NCI-H2107 (cell line): ENCODE data around the gene DOK6.
"Not testable (repeated sequence)": the region's sequence is repeated elsewhere in the genome, so short reads cannot be mapped to it uniquely, and the experiment has no call there.

Experiments
- DNase-seq: peaks from one replicate; lab custom pipeline; 2025; lab: John Stamatoyannopoulos, UW

The DOK6 gene

DNA sequence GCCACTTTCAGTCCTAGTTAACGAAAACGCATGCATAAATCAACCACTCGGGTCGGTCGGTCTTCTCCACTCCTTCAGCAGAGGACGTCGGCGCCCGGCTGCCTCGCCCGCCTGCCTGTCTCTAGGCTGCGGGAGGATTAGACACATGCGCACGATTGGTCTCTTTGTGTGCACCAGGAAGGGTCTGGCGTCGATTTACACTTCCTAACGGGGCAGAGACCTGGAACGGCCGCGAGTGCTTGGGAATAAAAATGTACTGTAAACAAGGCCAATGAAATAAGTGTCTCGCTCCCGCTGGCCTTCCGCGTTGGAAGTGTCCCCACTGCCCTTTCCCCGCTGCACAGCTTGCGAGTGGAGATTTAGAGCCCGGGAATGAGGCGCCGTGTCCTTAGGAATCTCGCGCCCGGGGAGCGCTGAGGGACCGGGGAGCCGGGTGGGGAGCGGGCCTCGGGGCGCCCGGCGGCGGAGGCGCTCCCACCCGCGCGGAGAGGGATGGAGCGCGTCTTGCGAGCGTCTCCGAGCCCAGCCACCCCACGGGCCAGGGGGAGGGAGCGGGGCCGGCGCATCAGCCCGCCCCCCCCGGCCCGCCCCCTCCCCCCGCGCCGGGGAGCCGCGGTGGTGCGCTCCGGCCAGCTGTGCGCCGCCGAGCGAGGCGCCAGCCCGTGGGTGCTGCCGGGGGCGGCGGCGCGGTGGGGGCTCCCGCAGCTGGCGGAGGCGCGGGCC lies at the start of gene DOK6:
Gene DOK6, plus strand, starts transcription at position 636 of the 723 bp plus-strand sequence.
- peak; percentile 65 for DNase-seq

DNA sequence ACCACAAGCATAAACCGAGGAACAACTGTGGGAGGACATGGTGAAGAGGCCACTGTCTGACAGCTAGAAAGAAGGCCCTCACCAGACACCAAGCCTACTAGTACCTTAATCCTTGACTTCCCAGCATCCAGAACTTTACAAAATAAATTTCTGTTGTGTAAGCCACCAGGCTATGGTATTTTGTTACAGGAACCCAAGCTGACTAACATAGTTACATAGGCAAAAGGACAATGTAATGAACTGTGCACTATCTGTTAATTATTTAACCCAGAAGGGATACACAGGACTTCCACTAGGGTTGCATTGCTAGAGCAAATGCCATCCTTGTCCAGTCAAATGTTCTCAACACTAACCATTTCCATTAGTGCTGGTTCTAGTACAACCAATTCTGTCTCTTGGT lies 47.7 kb upstream of the DOK6 start:
- DNase-seq: no peak

DNA sequence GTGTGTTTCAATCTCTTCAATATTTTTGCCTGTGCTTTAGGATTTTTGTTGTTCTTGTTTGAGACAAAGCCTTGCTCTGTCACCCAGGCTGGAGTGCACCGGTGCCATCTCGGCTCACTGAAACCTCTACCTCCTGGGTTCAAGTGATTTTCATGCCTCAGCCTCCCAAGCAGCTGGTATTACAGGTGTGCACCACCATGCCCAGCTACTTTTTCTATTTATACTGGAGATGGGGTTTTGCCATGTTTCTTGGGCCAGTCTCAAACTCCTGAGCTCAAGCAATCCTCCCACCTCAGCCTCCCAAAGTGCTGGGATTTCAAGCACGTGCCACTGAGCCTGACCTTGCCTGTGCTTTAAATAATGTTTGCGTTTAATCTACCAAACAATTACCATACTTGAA lies 43.1 kb upstream of the DOK6 start:
- no peak for DNase-seq

GRCh38 chr18:69358212-69358895 lies 42.3 kb upstream of the DOK6 start:
- DNase-seq: no peak

DNA sequence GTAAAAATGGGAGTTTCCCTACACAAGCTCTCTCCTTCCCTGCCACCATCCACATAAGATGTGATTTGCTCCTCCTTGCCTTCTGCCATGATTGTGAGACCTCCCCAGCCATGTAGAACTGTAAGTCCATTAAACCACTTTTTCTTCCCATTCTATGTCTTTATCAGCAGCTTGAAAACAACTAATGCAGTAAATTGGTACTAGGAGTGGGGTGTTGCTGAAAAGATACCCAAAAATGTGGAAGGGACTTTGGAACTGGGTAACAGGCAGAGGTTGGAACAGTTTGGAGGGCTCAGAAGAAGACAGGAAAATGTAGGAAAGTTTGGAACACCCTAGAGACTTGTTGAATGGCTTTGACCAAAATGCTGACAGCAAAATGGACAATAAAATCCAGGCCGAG lies 40.9 kb upstream of the DOK6 start:
- not testable (repeated sequence) for DNase-seq

DNA sequence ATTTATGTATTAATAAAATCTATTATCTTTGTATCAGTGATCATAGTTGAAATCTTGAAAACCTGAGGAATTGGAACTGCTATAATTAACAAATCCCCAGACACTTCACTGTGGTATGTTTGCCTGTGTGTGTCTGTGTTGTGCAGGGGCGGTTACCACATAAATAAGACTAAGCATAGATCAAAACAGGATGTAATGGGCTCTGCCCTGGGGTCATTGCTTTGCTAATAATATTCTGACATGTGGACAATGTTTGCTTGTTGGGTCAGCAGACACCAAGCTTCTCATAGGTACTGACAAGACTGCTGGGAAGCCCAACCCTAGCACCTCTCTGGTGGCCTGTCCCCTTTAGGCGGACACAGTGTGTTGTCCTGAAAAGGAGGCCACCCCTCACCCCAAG lies 35.8 kb upstream of the DOK6 start:
- no peak for DNase-seq

DNA sequence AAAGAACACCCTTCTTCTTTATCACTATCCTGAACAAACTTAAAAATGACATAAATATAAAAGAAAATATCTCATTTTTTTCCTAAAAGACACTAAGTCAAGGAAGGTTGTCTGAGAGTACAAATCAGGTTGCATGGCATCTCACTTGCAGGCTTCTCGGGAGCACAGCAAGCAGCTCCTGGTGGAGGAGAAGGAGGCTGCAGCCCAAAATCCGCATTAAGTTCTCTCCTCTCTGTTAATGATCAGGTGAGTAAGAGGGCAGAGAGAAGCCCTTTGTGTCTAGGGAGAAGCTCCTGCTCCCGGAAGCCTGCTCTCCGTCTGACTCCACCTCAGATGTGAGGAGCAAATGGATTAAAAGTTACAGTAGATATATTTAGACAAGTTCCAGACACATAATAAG lies 35.0 kb upstream of the DOK6 start:
- no peak for DNase-seq

DNA sequence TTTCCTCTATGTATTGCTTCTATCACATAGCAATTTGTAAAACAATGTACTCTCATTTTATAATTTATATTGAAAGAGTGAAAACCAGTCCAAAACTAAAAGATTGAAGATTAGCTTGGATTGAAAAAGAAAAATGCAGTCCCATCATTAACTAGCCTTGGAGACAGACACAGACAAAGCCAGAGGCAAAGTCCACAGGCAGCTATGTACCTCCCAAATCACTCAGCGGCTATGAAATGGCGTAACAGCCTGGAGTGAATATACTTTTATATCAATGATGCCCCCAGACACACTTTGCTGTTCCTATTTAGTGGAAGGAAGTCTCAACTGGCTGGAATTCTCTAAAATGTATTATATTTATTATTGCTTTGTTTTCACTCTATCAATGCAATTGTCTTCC lies 33.6 kb upstream of the DOK6 start:
- DNase-seq: no peak

DNA sequence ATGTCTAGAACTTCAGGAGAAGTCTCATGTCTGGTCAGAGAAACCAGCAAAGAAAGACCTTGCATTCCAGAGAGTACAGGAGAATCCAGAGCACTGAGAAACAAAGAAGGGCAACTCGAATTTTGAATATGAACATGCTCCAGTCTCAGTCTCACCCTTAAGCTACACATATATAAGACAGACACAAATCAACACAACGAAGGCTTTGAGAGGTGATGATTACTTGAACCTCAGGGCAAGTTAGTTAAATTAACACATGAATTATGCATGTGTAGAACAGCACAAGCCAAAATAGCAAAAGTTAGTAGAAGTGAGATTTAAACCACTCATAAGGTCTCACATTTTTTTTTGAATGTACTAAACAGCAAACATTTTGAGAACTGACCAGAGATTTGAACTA lies 29.0 kb upstream of the DOK6 start:
- DNase-seq: no peak

GRCh38 chr18:69380324-69380723 lies 20.4 kb upstream of the DOK6 start:
- DNase-seq: no peak

DNA sequence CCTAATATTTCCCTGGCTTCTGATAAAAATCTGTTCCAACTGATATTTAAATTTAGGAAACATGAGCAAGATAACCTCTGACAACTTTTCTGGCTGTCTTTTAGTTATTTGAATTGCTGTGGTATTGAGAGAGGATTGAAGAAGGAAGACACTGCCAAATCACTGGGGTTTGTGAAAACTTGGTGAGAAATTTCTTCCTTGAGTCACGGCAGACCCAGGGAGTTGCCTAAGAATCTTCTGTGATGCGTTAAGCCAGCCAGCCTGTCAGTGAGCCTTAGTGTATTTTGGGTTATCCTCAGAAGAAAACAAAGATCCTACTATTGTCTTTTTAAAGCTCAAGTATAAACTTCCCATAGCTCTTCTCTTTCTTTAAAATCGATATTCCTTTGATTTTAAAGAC lies 17.5 kb upstream of the DOK6 start:
- no peak for DNase-seq

DNA sequence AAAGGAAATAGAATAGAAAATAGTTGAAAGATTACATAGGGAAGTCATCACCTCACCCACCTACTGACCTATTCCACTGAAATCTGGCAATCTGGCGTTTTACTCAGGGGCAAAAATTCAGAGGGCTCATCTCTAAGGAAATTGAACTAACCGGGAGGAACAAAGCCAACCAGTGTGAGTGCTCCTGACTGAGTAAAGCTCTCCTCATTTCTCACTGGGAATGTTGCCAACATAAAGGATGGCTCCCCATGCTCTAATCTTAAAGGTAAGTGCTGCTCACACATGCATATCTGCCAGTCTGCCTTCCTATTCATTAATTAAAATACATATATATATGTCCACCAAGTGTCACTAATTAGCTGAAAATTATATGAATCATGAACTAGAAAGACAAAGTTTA lies 13.5 kb upstream of the DOK6 start:
- DNase-seq: no peak

GRCh38 chr18:69388222-69388621 lies 12.5 kb upstream of the DOK6 start:
- DNase-seq: no peak

GRCh38 chr18:69397096-69397495 lies 3.6 kb upstream of the DOK6 start:
- no peak for DNase-seq

DNA sequence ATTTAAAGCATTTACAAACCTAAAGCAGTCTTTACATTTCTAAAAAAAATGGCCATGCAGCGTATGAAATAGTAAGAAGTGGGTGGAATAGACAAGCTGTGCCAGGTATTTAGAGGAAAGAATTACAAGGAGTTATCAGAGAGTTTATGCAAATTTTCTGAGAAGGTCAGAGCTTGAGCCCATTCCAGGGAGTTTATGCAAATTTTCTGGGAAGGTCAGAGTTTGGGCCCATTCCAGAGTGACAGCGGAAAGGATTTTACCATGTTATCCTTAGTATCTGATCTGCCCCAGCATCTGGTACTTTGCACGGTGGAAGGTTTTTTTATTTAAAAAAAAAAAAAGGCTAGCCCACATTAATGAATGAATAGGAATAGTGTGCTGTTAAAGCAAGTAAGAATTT lies 1.4 kb upstream of the DOK6 start:
- DNase-seq: no peak

DNA sequence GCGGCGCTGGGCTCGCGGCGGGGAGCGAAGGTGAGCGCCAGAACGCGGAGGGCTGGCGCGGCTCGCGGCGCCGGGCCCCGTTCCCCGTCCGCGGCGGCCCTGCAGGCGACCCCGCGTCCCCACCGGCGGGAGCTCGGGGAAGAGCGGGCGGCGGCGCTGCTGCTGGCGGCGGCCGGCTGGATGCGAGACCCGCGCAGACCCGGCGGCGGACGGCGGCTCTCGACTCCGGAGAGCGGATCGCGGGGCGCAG lies 213 bp downstream of the DOK6 start:
- peak; percentile 38 for DNase-seq

- peak; percentile 14 for DNase-seq
Measured at GRCh38 chr18:69401226-69401971, 711 bp downstream of the DOK6 start.

GRCh38 chr18:69401972-69402532 lies 1.4 kb downstream of the DOK6 start:
- no peak for DNase-seq

GRCh38 chr18:69402533-69402989 lies 1.9 kb downstream of the DOK6 start:
- DNase-seq: no peak

DNA sequence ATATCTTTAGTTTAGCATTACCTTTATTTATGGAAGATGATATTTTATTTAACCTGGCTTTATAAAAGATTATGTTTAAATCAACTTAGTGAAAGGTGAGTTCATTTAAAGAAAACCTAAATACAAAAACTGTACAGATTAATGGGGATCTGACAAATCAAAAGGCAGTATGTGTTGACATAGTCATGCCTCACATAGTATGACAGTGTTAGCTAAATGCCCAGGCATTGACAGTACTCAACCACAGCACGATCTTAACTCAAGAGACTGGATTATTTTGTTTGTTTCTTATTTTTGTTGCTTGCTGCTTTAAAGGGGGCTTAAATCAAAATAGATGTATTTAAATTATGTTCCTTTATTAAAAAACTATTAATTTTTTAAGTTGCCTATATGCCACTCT lies 7.8 kb downstream of the DOK6 start:
- no peak for DNase-seq

- no peak for DNase-seq
Measured at GRCh38 chr18:69411199-69411598, 10.5 kb downstream of the DOK6 start.

DNA sequence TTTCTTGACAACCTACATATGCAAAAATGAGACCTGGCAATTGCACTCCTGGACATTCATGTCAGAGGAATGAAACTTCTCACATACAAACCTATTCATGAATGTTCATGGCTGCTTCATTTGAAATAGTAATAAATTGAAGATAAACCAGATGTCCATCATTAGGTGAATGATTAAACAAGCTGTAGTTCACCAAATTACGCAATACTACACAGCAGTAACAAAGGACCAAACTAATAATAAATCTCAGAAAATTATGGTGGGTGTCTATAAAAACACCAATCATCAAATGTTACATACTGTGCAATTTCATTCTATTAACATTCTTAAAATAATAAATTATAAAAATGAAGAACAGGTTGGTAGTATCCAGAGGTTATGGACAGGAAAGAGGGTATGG lies 13.5 kb downstream of the DOK6 start:
- no peak for DNase-seq

- no peak for DNase-seq
Measured at GRCh38 chr18:69432847-69433246, 32.2 kb downstream of the DOK6 start.
